ENCODE results near the gene SCAI. TPM values are rescaled to one million over a fixed set of nuclear protein-coding genes. Genes with fewer than 3 reads are reported as not detected.

Gene SCAI
- total and polyA plus RNA-seq, 9 of the 15 experiments (the other 6 are each of a cell fraction or from before 2014, with no cell fraction given), result 0.70 to 12.4 (median 4.2) TPM

- TF ChIP-seq HDAC8 (tag; IDR thresholded peaks at IDR 0.05), result no peak
- TF ChIP-seq ATF3 (IDR thresholded peaks at IDR 0.05), result 0 out of 2 replicates have a peak, but pooled peaks have one; percentile 19
- TF ChIP-seq ATF3 (CRISPR knock-in tag; conservative IDR thresholded peaks at IDR 0.05), result peak; percentile 58; the same call in 1 of the 2 replicates
- no peak for TF ChIP-seq ZNF830 (CRISPR knock-in tag; IDR thresholded peaks at IDR 0.05)
- TF ChIP-seq FOXK2 (conservative IDR thresholded peaks at IDR 0.05 in 1 of 2, IDR thresholded peaks at IDR 0.05 in 1 of 2; ENCODE audit: low read depth in 2 of 2), result peak; percentile 46 to 57; a peak in 2 of 4 replicates
- no peak for TF ChIP-seq ZNF77 (CRISPR knock-in tag; IDR thresholded peaks at IDR 0.05)
- TF ChIP-seq CBX5 (IDR thresholded peaks at IDR 0.05; ENCODE audit: borderline replicate concordance, low read depth), result no peak
- TF ChIP-seq VEZF1 (CRISPR knock-in tag; IDR thresholded peaks at IDR 0.05), result peak; percentile 98
- TF ChIP-seq ERF (CRISPR knock-in tag; IDR thresholded peaks at IDR 0.05), result 0 out of 2 replicates have a peak, but pooled peaks have one; percentile 61
- no peak for TF ChIP-seq ZNF583 (CRISPR knock-in tag; IDR thresholded peaks at IDR 0.05)
- TF ChIP-seq ZNF316 (IDR thresholded peaks at IDR 0.05), result no peak
- no peak for TF ChIP-seq ZFP30 (CRISPR knock-in tag; IDR thresholded peaks at IDR 0.05; ENCODE audit: borderline replicate concordance)
- TF ChIP-seq SREBF1 (IDR thresholded peaks at IDR 0.05; ENCODE audit: borderline replicate concordance, low read depth, low read length), result peak; percentile 70; the same call in 1 of the 2 replicates
- no peak for TF ChIP-seq BDP1 (IDR thresholded peaks at IDR 0.05; ENCODE audit: insufficient read depth, insufficient read length)
- peak; percentile 69; the same call in 1 of the 2 replicates for TF ChIP-seq ZNF511 (CRISPR knock-in tag; IDR thresholded peaks at IDR 0.05)
- TF ChIP-seq HDAC1 (IDR thresholded peaks at IDR 0.05), result peak in 1 of 2 experiments; percentile 5; a peak in 1 of 4 replicates
- TF ChIP-seq TRIM25 (IDR thresholded peaks at IDR 0.05; ENCODE audit: borderline replicate concordance), result no peak
- no peak for TF ChIP-seq BRF1 (IDR thresholded peaks at IDR 0.05; ENCODE audit: borderline replicate concordance, extremely low read depth, insufficient read length)
- TF ChIP-seq TOE1 (IDR thresholded peaks at IDR 0.05; ENCODE audit: borderline replicate concordance), result no peak
- TF ChIP-seq TOE1 (CRISPR knock-in tag; IDR thresholded peaks at IDR 0.05; ENCODE audit: borderline replicate concordance, low read depth), result no peak
- no peak for TF ChIP-seq CBFB (CRISPR knock-in tag; IDR thresholded peaks at IDR 0.05)
- TF ChIP-seq XRCC5 (IDR thresholded peaks at IDR 0.05; ENCODE audit: low read depth, low read length), result peak; percentile 23; the same call in 1 of the 2 replicates
Measured at GRCh38 chr9:124940894-124941678, 202.2 kb downstream of the SCAI start, which contains the start of gene GOLGA1 (continued).

All from K562 (cell line).